C4-2B (cell line): ENCODE measurements around the gene JAGN1.

ENCODE experiments used
- ZFX ChIP-seq: fragments of 450-650 bp; IDR thresholded peaks from 2 replicates; pipeline ENCODE4 v1.6.1; 2017
- TF ChIP-seq, protein P1 (sequence below): fragments of 450-650 bp; conservative IDR thresholded peaks from 2 replicates; pipeline ENCODE4 v1.5.1; 2017; ENCODE audit warnings: mild to moderate bottlenecking

DNA sequence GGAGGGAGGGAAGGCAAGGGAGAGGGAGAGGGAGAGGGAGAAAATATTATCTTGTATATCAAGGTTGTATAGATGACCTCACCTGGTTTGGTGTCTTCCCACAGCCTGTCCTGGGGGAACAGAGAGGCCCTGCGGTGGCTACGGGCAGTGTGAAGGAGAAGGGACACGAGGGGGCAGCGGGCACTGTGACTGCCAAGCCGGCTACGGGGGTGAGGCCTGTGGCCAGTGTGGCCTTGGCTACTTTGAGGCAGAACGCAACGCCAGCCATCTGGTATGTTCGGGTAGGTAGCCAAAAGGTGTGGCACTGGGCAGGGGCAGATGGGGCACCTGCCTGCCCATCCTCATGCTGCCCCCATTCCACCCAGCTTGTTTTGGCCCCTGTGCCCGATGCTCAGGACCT lies 50.3 kb downstream of the JAGN1 start:
- TF ChIP-seq, protein P1, sequence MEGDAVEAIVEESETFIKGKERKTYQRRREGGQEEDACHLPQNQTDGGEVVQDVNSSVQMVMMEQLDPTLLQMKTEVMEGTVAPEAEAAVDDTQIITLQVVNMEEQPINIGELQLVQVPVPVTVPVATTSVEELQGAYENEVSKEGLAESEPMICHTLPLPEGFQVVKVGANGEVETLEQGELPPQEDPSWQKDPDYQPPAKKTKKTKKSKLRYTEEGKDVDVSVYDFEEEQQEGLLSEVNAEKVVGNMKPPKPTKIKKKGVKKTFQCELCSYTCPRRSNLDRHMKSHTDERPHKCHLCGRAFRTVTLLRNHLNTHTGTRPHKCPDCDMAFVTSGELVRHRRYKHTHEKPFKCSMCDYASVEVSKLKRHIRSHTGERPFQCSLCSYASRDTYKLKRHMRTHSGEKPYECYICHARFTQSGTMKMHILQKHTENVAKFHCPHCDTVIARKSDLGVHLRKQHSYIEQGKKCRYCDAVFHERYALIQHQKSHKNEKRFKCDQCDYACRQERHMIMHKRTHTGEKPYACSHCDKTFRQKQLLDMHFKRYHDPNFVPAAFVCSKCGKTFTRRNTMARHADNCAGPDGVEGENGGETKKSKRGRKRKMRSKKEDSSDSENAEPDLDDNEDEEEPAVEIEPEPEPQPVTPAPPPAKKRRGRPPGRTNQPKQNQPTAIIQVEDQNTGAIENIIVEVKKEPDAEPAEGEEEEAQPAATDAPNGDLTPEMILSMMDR: no peak
- TF ChIP-seq ZFX: no peak
